Fibroblast of the conjunctiva (primary cell): Measurements from ENCODE around the gene NR1H2.
"Not testable (repeated sequence)": the region's sequence is repeated elsewhere in the genome, so short reads cannot be mapped to it uniquely, and the experiment has no call there.

Experiments
- DNase-seq: peaks from one replicate; pipeline ENCODE4 v3.0.0-alpha.2; 2010; ENCODE audit warnings: low read depth

NR1H2 gene

GRCh38 chr19:50378863-50379236, 2.6 kb downstream of the NR1H2 start:
- DNase-seq = no peak

DNA sequence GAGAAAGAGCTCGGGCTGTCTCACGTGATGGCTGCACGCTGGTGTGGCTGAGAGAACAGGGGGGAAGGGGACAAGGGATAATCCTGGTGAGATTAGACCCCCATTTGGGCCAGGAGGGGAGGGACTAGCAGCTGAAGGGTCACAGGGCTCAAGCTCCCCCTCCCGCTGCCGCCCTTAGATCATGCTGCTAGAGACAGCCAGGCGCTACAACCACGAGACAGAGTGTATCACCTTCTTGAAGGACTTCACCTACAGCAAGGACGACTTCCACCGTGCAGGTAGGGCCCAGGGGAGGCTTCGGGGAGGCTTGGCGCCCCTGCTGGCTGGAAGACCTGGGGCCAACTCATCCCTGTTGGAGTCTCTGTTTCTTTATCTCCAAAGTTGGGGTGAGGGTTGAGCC, 3.3 kb downstream of the NR1H2 start:
- no peak for DNase-seq

GRCh38 chr19:50380137-50380536, 3.9 kb downstream of the NR1H2 start:
- DNase-seq = no peak

DNA sequence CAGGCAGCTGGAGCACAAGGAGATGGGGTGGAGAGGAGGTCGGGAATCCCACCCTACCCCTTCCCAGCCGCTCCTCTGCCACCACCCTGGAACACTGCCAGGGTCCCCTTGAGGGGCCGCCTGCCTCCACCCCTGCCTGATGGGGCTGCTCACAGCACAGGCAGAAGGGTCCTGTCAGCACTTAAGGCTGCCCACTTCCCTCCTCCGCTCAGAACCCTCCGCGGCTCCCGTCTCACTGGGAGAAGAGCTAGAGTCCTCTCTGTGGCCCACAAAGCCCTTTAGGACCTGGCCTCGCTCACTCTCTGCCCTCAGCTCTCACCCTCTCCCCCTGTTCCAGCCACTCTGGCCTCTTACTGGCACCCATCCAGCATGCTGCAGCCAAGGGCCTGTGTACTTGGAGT, 4.5 kb downstream of the NR1H2 start:
- no peak for DNase-seq

GRCh38 chr19:50381881-50382729, 5.8 kb downstream of the NR1H2 start:
- DNase-seq = no peak

DNA sequence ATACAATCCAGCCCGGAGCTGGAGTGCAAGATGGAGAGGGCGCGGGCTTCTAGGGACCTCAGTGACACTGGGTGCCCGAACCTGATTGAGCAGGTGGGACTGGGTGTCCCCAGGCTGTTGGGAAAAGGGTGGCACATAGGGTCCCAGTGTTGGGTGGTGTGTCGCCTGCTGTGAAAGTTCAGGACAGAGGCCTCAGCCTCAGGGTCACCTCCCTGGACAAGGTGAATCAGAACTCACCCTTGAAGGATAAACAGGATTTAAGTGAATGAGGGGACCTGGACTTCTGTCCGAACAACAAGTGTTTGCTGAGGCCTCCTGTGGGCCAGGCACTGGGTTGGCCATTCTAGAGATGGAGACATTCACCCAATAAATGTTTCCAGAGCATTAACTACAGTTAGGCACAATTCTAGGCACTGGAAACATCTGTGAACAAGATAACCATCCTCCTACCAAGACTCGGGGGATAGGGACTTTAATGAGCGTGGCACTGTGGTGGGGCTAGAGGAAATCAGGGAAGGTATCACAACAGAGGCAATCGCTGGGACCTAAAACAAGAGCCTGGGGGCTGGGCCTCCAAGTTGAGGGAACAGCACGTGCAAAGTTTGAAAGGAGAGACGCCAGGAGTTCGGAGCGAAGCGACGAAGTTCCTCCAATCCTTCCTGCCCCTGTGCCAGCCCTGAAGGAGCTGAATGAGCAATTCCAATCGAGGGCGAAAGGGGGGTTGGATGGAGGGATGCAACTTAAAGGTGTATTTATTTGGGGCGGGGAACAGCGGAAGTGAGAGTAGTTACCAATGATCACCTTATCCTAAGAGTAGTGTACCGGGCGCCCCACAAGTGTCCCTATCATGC, 7.0 kb downstream of the NR1H2 start:
- no peak for DNase-seq

- DNase-seq = peak; percentile 96
Measured at GRCh38 chr19:50383852-50384684, 7.8 kb downstream of the NR1H2 start, which contains the start of gene POLD1. POLD1 (plus strand) TSS chr19:50384347; CDS start chr19:50398852, 14,505 bp downstream.

DNA sequence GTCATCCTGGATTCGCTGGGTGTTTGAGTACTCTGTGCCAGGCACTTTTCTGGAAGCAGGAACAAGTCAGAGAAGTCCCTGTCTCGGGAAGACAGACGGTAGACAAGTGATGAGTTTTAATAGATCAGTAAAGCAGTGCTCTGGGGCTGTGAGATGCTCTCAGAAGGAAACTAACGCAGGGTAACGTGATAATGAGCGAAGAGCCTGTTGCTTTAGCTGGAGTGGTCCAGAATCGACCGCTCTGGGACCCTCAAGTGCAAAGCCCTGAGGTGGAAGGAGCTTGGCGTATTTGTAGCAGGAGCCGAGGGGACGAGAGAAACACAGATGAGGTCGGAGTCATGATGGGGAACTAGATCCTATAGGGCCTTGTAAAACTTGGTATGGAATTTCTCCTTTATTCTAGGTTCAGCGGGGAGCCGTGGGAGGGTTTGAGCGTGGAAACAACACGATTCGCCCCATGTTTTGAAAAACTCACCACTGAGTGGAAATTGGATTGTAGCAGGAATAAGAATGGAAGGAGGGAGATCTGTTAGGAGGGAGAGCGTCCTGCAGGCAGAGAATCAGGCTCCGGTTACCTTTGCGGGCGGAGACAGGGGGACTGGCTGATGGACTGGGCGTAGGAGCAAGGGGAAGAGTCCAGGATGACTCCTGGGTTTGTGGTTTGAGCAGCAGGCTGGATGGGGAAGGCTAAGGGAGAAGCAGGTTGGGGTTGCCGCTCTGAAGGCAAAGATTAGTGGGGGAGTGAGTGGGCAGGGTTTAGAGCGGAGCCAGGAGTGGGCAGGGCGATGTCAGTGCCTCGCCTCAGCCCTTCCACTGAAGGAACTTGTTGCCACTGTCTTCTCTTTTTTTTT, 8.7 kb downstream of the NR1H2 start:
- no peak for DNase-seq

DNA sequence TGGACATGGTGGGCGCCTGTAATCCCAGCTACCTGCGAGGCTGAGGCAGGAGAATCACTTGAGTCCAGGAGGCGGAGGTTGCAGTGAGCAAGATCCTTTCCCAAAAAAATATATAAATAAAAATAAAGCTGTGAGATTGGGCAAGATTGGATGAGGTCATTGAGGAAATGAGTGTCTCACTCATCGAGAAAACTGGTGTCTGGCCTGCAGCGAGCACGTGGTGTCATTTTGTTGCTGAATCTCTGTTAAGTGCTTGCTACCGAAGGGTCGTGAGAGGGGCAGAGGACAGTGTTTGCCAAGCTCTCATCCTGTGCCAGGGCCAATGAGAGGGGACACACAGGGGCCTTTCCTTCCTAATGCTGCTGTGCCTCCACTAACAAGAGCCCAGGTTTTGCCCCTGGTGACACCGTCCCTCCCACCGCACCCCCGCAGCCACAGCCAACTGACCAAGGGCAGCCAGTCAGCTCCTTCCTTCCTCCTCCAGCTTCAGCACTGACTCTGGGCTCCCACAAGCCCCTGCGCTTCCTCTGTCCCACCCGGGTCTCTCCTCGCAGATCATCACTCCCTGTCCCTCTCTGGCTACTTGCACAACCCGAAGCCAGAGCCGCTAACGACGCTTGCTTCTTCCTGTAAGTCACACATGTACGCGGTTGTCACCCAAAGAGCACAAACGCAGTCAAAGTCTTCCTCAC, 11.1 kb downstream of the NR1H2 start:
- DNase-seq = no peak

GRCh38 chr19:50387868-50388245, 11.6 kb downstream of the NR1H2 start:
- no peak for DNase-seq

GRCh38 chr19:50390295-50390694, 14.0 kb downstream of the NR1H2 start:
- DNase-seq = not testable (repeated sequence)

- not testable (repeated sequence) for DNase-seq
Measured at GRCh38 chr19:50390952-50391351, 14.7 kb downstream of the NR1H2 start.

- no peak for DNase-seq
Measured at GRCh38 chr19:50392759-50393158, 16.5 kb downstream of the NR1H2 start.

- no peak for DNase-seq
Measured at GRCh38 chr19:50393589-50393988, 17.3 kb downstream of the NR1H2 start.

GRCh38 chr19:50394017-50394416, 17.8 kb downstream of the NR1H2 start:
- no peak for DNase-seq

DNA sequence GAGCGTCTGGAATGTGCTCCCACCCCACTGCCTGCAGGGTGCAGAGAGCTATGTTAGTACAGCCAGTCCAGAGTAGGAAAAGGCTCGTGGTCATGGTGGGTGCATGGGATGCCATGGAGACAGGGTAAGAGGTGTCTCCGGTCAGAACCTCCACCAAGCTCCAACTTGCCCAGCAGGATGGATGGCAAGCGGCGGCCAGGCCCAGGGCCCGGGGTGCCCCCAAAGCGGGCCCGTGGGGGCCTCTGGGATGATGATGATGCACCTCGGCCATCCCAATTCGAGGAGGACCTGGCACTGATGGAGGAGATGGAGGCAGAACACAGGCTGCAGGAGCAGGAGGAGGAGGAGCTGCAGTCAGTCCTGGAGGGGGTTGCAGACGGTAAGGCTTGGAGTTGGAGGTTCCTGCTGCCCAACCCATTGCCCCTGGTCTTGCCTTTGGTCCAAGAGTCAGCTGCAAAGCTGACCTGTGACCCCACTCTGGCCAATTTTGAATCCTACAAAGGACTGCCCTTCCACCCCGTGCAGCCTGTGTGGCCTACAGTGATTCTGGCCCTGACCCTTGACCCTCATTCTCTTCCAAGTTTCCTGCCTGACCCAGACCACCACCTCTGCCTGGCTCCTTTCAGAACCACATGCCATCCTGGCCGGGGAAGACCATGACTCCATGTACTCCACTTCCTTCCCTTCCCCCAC, 22.6 kb downstream of the NR1H2 start:
- DNase-seq = no peak

GRCh38 chr19:50399368-50399745, 23.1 kb downstream of the NR1H2 start:
- no peak for DNase-seq

GRCh38 chr19:50401605-50402450, 25.6 kb downstream of the NR1H2 start:
- DNase-seq = no peak
